NCI-H748 treated with DMSO at 0.1 percent for 48 hours (cell line): ENCODE data around the gene TOX2.

ENCODE experiments used
- DNase-seq: peaks from one replicate; lab custom pipeline; 2025; lab: John Stamatoyannopoulos, UW

Gene TOX2

GRCh38 chr20:44102582-44102981, 187.9 kb downstream of the TOX2 start:
- no peak for DNase-seq

- DNase-seq: no peak
Measured at GRCh38 chr20:44104798-44105517, 190.3 kb downstream of the TOX2 start.

- DNase-seq: no peak
Measured at GRCh38 chr20:44106615-44107014, 192.0 kb downstream of the TOX2 start.

GRCh38 chr20:44109951-44110361, 195.3 kb downstream of the TOX2 start:
- DNase-seq: no peak

- DNase-seq: no peak
Measured at GRCh38 chr20:44110816-44111568, 196.3 kb downstream of the TOX2 start.

- DNase-seq: no peak
Measured at GRCh38 chr20:44111712-44112335, 197.2 kb downstream of the TOX2 start.

GRCh38 chr20:44112456-44112855, 197.8 kb downstream of the TOX2 start:
- DNase-seq: no peak

- no peak for DNase-seq
Measured at GRCh38 chr20:44112889-44113617, 198.4 kb downstream of the TOX2 start.

GRCh38 chr20:44113618-44114376, 199.1 kb downstream of the TOX2 start:
- DNase-seq: no peak

- DNase-seq: no peak
Measured at GRCh38 chr20:44115181-44115580, 200.5 kb downstream of the TOX2 start.

GRCh38 chr20:44115762-44116644, 201.4 kb downstream of the TOX2 start:
- DNase-seq: no peak

GRCh38 chr20:44117296-44118184, 202.9 kb downstream of the TOX2 start:
- no peak for DNase-seq

GRCh38 chr20:44118185-44119033, 203.8 kb downstream of the TOX2 start:
- no peak for DNase-seq
